HG03342 (cell line): ENCODE results near the gene RIPOR3.
"Not testable (repeated sequence)": the region's sequence is repeated elsewhere in the genome, so short reads cannot be mapped to it uniquely, and the experiment has no call there.

Experiments
- ATAC-seq: cut with Tn5 transposase; IDR thresholded peaks from one replicate; pipeline ENCODE4 v1.9.1; 2021; ENCODE audit warnings: mild to moderate bottlenecking, moderate library complexity; ENCODE audit not compliant: unreplicated experiment

RIPOR3 gene

DNA sequence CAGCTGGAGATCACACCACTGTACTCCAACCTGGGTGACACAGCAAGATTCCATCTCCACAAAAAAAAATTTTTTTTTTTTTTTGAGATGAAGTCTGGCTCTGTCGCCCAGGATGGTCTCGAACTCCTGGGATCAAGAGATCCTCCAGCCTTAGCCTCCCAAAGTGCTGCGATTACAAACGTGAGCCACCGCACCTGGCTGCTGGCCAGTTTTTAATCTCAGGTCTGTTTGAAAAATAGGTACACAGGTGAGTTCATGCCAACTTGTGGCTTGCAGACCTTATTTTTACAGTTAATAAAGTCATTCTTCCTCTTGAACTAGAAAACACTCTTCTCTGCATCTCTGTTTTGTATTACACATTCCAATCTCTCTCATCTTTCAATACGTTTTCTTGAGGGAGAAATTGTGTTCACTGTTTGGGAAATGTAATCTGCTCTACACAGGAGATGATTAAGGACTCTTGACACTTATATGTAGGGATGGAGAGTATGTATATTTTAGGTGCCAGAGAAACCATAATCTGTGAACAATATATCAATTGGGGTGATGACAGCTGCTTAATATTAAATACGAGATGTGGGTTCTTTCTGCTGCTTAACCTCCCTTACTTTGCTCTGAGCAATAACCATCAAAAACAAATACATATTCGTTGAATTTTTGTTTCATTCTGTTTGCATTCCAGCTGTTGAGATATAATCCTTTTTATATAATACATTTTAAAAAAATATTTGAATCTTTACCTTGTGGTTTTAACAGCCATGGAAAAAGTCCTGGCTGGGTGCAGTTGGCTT is 17.7 kb upstream of the RIPOR3 start:
- no peak for ATAC-seq

DNA sequence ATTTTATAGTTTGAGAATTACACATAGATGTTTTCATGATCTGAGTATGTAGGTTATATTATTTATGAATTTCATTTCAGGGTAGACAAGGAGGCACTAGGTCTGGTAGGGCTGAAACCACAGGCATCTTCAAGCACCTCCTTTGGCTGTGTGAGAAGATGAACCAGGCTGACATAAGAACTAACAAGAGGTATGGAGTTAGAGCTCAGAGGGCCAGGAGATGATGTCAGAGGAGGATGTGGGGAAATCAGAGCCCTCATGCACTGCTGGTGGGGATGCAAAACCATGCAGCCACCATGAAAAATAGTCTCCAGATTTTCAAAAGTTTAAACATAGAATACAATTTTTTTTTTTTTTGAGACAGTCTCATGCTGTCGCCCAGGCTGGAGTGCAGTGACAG is 13.6 kb upstream of the RIPOR3 start:
- no peak for ATAC-seq

GRCh38 chr20:50704514-50704913 is 13.2 kb upstream of the RIPOR3 start:
- no peak for ATAC-seq

DNA sequence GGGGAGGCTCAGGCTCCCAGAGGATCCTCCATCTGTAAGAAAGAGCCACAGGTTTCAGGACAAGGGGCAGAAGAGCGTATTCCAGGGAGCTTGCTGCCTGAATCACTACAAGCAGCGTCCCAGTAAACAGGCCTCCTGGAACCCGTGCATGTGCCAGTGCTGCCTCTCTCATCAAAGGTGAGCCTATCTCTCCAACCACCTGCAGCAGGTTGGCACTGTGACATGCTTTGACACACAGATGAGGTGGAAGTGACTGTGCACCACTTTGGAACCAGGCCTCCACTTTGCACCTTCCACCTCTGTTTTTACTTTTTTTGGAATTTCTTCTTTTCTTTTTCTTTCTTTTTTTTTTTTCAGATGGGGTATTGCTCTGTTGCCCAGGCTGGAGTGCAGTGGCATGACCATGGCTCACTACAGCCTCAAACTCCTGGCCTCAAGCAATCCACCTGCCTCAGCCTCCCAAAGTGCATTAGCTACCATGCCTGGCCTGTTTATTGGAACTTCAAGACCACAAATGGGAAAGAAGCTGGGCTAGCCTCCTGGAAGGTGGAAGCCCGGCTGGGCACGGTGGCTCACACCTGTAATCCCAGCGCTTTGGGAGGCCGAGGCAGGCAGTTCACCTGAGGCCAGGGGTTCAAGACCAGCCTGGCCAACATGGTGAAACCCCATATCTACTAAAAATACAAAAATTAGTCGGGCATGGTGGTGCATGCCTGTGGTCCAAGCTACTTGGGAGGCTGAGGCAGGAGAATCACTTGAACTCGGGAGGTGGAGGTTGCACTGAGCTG is 12.5 kb upstream of the RIPOR3 start:
- ATAC-seq, result not testable (repeated sequence)

DNA sequence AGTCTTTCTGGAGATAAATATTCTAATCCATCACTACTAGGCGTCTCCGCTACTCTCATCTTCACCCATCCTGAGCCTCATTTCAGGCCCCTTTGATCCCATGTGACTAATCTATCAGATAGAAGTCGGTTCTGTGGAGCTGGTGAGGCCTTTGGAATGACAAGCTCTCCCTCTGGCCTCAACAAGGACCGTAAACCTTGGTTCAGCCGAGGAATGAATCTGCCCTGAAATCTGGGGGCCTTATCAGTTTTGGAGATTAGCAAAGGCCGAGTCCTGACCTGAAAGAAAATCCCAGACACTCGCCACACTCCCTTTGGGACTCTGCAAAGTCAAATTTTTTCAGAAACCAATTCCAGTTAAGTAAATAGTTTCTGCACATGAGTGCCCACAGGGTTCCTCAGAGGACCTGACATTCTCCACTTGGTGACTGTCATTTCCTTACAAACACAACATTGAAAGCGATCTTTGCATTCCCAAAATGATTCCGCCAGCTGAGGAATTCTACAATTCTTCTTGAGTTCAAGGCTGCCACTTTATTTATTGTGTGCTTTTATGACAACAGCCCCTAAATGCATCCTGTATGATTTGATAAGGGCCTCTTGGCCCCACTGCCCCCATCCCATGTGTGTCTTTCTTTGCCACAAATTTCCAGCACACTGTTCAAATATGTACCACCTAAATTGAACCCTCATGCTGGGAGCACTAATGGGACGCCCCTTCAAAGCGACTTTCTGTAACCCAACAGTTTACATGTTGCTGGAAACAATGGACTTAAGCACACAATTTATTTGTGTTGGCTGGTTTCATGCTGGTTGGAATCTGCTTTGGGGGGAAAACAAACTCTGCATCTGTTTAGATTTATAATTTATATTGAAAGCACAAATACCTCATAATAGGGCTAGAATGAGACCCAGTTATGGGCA is 10.0 kb upstream of the RIPOR3 start:
- no peak for ATAC-seq

DNA sequence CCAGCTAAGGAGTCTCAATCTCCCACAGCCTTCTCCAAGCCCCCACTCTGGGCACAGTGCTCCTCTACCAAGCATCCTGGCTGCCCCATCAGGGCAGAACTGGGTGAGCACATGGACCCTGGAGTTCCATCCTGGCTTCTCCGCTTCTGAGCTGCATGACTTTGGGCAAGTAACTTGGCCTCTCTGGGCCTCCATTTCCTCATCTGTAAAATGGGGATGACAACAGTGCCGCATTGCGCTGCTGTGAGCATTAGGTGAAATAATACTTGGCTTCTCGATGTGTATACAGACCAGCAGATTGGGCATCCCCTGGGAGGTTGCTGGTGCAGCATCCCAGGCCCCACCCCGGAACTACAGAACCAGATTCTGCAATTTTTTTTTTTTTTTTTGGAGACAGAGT is 8.3 kb upstream of the RIPOR3 start:
- no peak for ATAC-seq

GRCh38 chr20:50698255-50698654 is 6.9 kb upstream of the RIPOR3 start:
- not testable (repeated sequence) for ATAC-seq

- ATAC-seq, result no peak
Observed at GRCh38 chr20:50695135-50695872, 4.0 kb upstream of the RIPOR3 start.

DNA sequence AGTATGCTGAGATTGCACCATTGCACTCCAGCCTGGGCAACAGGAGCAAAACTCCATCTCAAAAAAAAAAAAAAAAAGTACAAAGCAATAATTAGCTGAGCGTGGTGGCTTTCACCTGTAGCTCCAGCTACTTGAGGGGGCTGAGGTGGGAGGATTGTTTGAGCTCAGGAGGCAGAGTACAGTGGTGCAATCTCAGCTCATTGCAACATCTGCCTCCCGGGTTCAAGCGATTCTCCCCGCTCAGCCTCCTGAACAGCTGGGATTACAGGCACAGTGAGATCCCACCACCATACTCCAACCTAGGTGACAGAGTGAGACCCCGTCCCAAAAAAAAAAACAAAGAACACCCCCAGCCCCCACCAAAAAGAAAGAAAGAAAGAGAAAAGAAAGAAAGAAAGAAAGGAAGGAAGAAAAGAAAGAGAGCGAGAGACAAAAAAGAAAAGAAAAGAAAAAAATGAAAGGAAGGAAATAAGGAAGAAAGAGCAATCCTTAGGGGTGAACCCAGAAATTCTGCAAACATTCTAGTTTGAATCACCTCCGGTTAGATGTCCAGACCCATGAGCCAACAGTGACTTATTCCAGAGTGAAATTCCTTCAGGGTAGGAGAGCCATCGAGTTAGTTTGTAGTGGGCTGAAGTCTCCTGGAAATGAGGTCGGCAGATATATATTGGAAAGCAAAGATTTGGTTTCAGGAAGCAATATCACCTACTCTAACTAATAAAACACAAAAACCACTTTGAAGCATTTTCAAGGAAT is 3.2 kb upstream of the RIPOR3 start:
- ATAC-seq, result no peak

GRCh38 chr20:50693001-50693400 is 1.7 kb upstream of the RIPOR3 start:
- ATAC-seq, result no peak

- no peak for ATAC-seq
Observed at GRCh38 chr20:50692552-50692933, 1.2 kb upstream of the RIPOR3 start.

DNA sequence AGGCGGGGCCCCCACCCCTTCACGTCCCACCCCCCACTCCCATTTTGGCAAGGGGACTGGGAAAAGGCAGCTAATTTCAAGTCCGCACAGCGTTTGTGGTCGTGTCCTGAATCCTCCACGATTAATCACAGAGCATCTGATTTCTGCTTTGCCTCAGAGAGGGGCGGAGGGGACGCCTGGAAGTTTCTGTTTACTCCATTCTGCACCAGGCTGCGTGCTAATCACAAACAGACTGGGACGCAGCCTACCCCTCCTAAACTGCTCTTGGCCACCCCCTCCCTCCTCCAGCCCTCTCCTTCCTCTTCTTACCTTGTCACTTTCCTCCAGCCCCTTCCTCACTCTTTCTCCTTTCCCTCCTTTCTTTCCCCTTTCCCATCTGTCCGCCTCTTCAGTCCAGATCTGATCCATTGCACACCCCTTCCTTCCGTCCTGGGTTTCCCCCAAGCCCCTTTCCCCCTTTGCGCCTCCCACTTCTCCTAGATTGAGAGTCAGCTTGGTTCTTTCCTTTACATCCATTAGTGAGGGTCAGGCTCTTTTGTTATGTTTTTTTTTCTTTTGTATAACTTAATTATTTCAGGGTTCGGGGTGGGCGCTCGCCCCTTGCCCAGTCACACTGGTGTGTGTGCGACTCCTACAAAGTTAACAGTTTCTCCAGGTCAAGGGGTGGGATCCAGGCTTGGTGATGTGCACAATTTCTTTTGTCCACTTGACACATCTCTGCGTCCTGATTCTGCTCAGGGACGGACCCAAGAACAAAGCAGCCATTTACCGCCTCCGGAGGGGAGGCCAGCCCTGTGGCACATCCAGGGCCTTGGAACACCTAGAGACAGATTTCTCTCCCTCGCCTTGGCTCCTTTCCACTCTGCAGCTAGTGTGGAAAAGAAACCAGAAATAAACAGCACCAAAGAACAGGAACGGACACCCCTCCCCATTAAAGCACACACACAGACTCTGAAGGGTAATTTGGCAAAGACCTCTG is 520 bp upstream of the RIPOR3 start:
- ATAC-seq, result no peak

GRCh38 chr20:50689864-50690649 is 1.3 kb downstream of the RIPOR3 start:
- no peak for ATAC-seq

DNA sequence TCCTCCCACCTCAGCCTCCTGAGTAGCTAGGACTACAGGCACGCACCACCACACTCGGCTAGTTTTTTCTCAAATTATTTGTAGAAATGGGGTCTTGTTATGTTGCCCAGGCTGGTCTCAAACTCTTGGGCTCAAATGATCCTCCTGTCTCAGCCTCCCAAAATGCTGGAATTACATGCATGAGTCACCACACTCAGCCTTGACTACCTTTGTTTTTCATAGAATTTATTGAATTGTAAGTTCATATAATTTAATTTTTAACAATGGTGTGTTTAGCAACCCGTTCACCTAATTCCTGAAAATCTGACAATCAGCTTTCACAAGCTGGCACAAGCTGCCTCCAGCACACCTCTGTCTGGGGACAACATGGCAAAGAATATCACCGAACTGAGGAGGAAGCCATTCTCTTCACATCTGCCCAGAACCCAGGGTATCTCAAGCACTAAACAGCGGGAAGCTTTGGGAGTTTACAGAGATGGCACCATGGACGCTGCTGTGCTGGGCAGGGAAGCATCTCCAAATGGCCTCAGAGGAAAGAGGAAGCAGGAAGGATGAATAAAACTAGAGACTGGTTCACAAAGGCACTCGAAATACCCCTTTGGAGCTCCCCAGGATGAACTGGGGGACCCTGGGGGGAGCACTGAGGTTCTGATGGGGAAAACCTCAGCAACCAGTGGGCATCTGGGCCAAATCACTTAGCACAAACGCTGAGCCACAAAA is 2.9 kb downstream of the RIPOR3 start:
- ATAC-seq, result no peak

DNA sequence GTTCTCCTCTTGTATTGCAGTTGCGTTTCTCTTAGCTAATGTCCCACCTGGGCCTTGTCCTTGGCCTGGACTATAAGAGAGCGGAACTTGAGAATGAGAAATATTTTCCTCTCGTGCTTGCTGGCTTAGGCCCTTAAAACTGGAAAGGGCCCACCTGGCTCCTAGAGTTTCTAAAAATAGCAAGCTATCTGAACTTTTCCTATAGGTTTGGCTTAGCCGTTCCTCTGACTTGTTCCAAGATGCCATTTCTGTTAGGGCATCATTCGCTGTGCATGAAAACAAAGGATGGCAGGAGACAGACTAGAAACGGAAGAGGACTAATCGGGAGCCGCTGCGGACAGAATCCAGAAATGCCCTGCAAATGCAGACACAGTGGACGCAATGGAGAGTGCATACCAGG is 4.5 kb downstream of the RIPOR3 start:
- no peak for ATAC-seq

- ATAC-seq, result no peak
Observed at GRCh38 chr20:50683570-50683969, 7.8 kb downstream of the RIPOR3 start.

- no peak for ATAC-seq
Observed at GRCh38 chr20:50682947-50683530, 8.3 kb downstream of the RIPOR3 start.
